GM12865 (cell line): ENCODE results near the gene ZNF565.

Experiments
- DNase-seq: peaks from one replicate; pipeline ENCODE4 v3.0.0; 2010; ENCODE audit warnings: low read depth
- H3K4me3 ChIP-seq: 2 replicates; pipeline ENCODE4 v1.5.1; 2011; ENCODE audit warnings: mild to moderate bottlenecking, low read depth, low read length, control low read depth
- CTCF ChIP-seq: IDR thresholded peaks from 2 replicates; pipeline ENCODE4 v1.5.1; 2011; ENCODE audit warnings: low read length, control low read depth, low read depth, inconsistent platforms; ENCODE audit not compliant: insufficient read depth; ENCODE audit errors: missing control alignments

The ZNF565 gene

DNA sequence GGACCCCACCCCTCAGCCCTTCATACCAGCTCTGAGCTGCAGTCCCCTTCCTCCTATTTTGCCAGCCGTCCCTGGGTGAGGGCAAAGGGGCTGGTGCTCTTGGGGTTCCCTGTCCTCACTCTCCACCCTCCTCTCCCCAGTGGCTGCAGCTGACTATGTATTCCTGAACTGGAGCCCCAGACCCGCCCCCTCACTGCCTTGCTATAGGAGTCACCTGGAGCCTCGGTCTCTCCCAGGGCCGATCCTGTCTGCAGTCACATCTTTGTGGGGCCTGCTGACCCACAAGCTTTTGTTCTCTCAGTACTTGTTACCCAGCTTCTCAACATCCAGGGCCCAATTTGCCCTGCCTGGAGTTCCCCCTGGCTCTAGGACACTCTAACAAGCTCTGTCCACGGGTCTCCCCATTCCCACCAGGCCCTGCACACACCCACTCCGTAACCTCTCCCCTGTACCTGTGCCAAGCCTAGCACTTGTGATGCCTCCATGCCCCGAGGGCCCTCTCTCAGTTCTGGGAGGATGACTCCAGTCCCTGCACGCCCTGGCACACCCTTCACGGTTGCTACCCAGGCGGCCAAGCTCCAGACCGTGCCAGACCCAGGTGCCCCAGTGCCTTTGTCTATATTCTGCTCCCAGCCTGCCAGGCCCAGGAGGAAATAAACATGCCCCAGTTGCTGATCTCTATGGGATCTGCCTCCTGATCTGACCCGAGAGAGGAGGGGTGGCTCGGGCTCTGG, 64.6 kb downstream of the ZNF565 start:
- no peak for DNase-seq
- H3K4me3 ChIP-seq = no peak overlapping the region
- no peak for TF ChIP-seq CTCF

GRCh38 chr19:36144624-36145023, 69.8 kb downstream of the ZNF565 start:
- no peak overlapping the region for H3K4me3 ChIP-seq
- no peak for TF ChIP-seq CTCF
- DNase-seq = no peak

GRCh38 chr19:36142496-36142895, 72.0 kb downstream of the ZNF565 start:
- no peak for TF ChIP-seq CTCF
- DNase-seq = no peak
- H3K4me3 ChIP-seq = no peak overlapping the region

- TF ChIP-seq CTCF = no peak
- no peak overlapping the region for H3K4me3 ChIP-seq
- DNase-seq = no peak
These were observed 72.4 kb downstream of the ZNF565 start for GRCh38 chr19:36142046-36142445.

- peak; percentile 92 for DNase-seq
- TF ChIP-seq CTCF = no peak
- peak overlapping the region; percentile 100 for H3K4me3 ChIP-seq
These were observed 73.2 kb downstream of the ZNF565 start for GRCh38 chr19:36141039-36141927.

DNA sequence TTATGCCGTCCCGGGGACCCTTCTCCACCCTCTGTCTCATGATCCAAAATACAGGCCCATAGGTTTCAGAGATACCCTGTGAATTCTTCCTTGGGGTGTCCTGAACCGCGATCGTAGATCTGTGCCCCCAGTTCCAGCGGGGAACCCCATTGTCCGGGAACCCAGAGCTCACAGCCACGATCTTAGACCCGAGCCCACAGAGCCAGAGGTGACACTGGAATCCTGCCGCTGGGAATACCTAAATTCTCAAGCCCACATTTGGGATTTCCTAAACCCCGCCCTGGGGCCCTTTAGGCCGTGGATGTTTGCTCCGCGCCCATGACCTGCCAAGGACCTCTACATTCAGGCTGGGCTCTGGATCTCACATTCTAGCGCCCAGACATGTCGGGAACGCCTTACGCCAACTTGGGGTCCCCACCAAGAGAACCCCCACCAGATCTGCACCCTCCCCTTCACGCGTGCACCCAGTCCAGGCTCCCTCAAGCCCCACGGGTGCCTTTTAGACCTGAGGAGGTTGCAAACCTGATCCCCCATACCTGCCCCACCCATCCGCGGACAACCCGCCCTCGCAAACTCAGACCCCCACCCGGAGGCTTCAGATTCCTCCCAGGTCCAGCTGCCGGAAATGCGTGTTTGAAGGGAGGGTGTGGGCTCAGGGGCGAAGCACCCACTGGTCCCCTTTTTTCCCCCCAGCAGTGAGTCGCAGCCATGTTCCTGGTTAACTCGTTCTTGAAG, 74.0 kb downstream of the ZNF565 start:
- peak; percentile 79 for DNase-seq
- peak overlapping the region; percentile 100 for H3K4me3 ChIP-seq

More for the DNA sequence above, 74.0 kb downstream of the ZNF565 start:
- no peak for TF ChIP-seq CTCF
